Neuronal stem cell (in vitro differentiated cells): ENCODE measurements around the gene PEF1.

Experiments used
- DNase-seq: peaks from one replicate; pipeline ENCODE4 v3.0.0-alpha.2; 2013; ENCODE audit warnings: low spot score
- H2AFZ ChIP-seq: one replicate; pipeline ENCODE4 v1.6.1; 2013; ENCODE audit warnings: mild to moderate bottlenecking, low read length, inconsistent platforms
- H2AK5ac ChIP-seq: 2 replicates; pipeline ENCODE4 v1.6.1; 2013; ENCODE audit warnings: low read depth, mild to moderate bottlenecking, inconsistent platforms, low read length, moderate library complexity, mixed read lengths
- H2BK120ac ChIP-seq: 2 replicates; pipeline ENCODE4 v1.6.1; 2013; ENCODE audit warnings: low read depth, mild to moderate bottlenecking, inconsistent platforms, low read length, moderate library complexity, mixed read lengths
- H2BK12ac ChIP-seq: one replicate; pipeline ENCODE4 v1.6.1; 2013; ENCODE audit warnings: low read length, inconsistent platforms
- H2BK15ac ChIP-seq: 2 replicates; pipeline ENCODE4 v1.6.1; 2013; ENCODE audit warnings: mild to moderate bottlenecking, low read length, inconsistent platforms, mixed read lengths
- H2BK5ac ChIP-seq: one replicate; pipeline ENCODE4 v1.6.1; 2013; ENCODE audit warnings: inconsistent platforms, mild to moderate bottlenecking, low read length, moderate library complexity
- H3K14ac ChIP-seq: one replicate; pipeline ENCODE4 v1.6.1; 2013; ENCODE audit warnings: low read length, inconsistent platforms
- H3K18ac ChIP-seq: 2 replicates; pipeline ENCODE4 v1.6.1; 2013; ENCODE audit warnings: low read length, inconsistent platforms
- H3K23ac ChIP-seq: 2 replicates; pipeline ENCODE4 v1.6.1; 2013; ENCODE audit warnings: low read depth, mild to moderate bottlenecking, mixed read lengths, low read length, inconsistent platforms; ENCODE audit not compliant: poor library complexity
- H3K27ac ChIP-seq: replicated peaks from 3 replicates; pipeline ENCODE4 v1.5.1; 2013; ENCODE audit warnings: low read length, inconsistent platforms
- H3K27me3 ChIP-seq, 3 experiments: 2 replicates each; pipeline ENCODE4 v1.6.1; 2013; ENCODE audit warnings: low read length in 3 of 3, mild to moderate bottlenecking in 2 of 3, inconsistent platforms in 1 of 3, low read depth in 1 of 3, mixed read lengths in 1 of 3, moderate library complexity in 1 of 3; ENCODE audit not compliant: control insufficient read depth in 3 of 3, insufficient read depth in 3 of 3
- H3K36me3 ChIP-seq, 2 donors: replicated peaks in 1 of 2; 2 replicates each; pipeline ENCODE4 v1.6.1; 2013; ENCODE audit warnings: low read length in 2 of 2; ENCODE audit not compliant: control insufficient read depth in 2 of 2, insufficient read depth in 2 of 2
- H3K4ac ChIP-seq: 2 replicates; pipeline ENCODE4 v1.6.1; 2013; ENCODE audit warnings: inconsistent platforms, mild to moderate bottlenecking, low read length, moderate library complexity
- H3K4me1 ChIP-seq, 2 donors: 1 replicate in 1 of 2; 2 replicates in 1 of 2; pipeline ENCODE4 v1.6.1; 2013; ENCODE audit warnings: low read length in 2 of 2, low read depth in 1 of 2; ENCODE audit not compliant: control insufficient read depth in 2 of 2, insufficient read depth in 1 of 2
- H3K4me2 ChIP-seq: one replicate; pipeline ENCODE4 v1.6.1; 2013; ENCODE audit warnings: mild to moderate bottlenecking, low read length, inconsistent platforms; ENCODE audit not compliant: insufficient read depth, poor library complexity, severe bottlenecking
- H3K4me3 ChIP-seq, 2 donors: 2 replicates each; pipeline ENCODE4 v1.5.1; 2013; ENCODE audit warnings: low read length in 2 of 2, mild to moderate bottlenecking in 2 of 2, inconsistent platforms in 1 of 2, moderate library complexity in 1 of 2
- H3K79me1 ChIP-seq: one replicate; pipeline ENCODE4 v1.6.1; 2013; ENCODE audit warnings: low read depth, mild to moderate bottlenecking, inconsistent platforms, low read length, moderate library complexity
- H3K9ac ChIP-seq: one replicate; pipeline ENCODE4 v1.6.1; 2013; ENCODE audit warnings: mild to moderate bottlenecking, low read depth, low read length, inconsistent platforms; ENCODE audit not compliant: poor library complexity
- H3K9me3 ChIP-seq, 2 donors: replicated peaks in 1 of 2; 2 replicates each; pipeline versions ENCODE3 to v1.6.1; 2013; ENCODE audit warnings: low read length in 2 of 2, mild to moderate bottlenecking in 2 of 2, inconsistent platforms in 1 of 2, low read depth in 1 of 2, mixed read lengths in 1 of 2, moderate library complexity in 1 of 2; ENCODE audit not compliant: control insufficient read depth in 2 of 2, insufficient read depth in 1 of 2
- H4K8ac ChIP-seq: one replicate; pipeline ENCODE4 v1.6.1; 2013; ENCODE audit warnings: low read depth, mild to moderate bottlenecking, inconsistent platforms, low read length, moderate library complexity
- H4K91ac ChIP-seq: one replicate; pipeline ENCODE4 v1.6.1; 2013; ENCODE audit warnings: low read length, low read depth, mild to moderate bottlenecking, inconsistent platforms; ENCODE audit not compliant: poor library complexity
- WGBS, 2 donors: extraction: QIAGEN DNeasy Blood & Tissue Kit; methylation state at CpG; one replicate each; pipeline ENCODE4 v1.1.7; 2013; ENCODE audit warnings: missing lambda C conversion rate in 2 of 2, mixed read lengths in 1 of 2; ENCODE audit not compliant: insufficient read length in 2 of 2, insufficient replicate concordance in 1 of 2; ENCODE audit errors: extremely low coverage in 2 of 2; 5-methylcytosine and 5-hydroxymethylcytosine counted together

PEF1 gene

DNA sequence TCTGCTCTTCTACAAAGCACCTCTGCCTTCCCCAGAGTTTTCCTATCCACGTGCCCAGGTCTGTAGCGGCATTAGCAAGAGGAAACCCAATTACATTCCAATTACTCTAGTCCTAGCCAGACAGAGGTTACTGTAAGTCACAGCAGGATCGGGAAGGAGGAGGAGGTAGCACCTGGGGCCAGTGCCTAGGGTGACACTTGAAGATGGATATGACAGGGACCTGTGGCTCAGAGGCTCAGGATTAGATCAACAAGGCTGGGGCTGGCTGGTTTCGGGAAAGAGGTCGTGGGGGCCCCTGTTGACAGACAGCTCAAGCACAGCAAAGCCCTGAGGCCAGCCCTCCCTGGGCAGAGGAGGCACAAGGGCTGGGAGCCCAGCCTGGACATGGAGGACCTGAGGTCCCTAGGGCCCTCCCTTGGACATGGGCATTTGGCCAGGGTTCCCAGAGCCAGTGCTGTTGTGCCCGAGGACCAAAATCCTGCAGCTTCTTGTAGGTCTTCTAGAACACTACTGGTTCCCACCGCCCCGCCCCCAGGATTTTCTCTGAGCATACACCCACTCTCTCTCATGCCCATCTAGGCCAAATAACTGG is 30.2 kb downstream of the PEF1 start:
- Histone ChIP-seq H2BK12ac (no peak overlapping the region), H3K27ac (no peak overlapping the region), H3K4me3 (no peak overlapping the region), H4K8ac (no peak overlapping the region), H2BK120ac (peak overlapping the region; percentile 8), H3K79me1 (no peaks in the 10 kb centered on the region), H3K18ac (no peak overlapping the region), H3K4ac (no peak overlapping the region), H3K27me3 (peaks cover 0 to 69% (median 18%) of the 10 kb centered on the region in 3 experiments), H2BK5ac (no peak overlapping the region), H3K4me1 (peaks cover 4 to 12% of the 10 kb centered on the region in 2 donors), H2BK15ac (no peak overlapping the region), H3K23ac (no peak overlapping the region), H3K14ac (no peak overlapping the region), H4K91ac (no peak overlapping the region), H3K4me2 (no peak overlapping the region), H2AFZ (peak overlapping the region; percentile 41), H3K36me3 (no peaks in the 10 kb centered on the region), H3K9ac (no peak overlapping the region), H3K9me3 (no peaks in the 10 kb centered on the region), H2AK5ac (peak overlapping the region; percentile 16)
- no CpG with 5 or more reads among the region's 8 CpGs for WGBS, 2 donors
- no peak for DNase-seq

DNA sequence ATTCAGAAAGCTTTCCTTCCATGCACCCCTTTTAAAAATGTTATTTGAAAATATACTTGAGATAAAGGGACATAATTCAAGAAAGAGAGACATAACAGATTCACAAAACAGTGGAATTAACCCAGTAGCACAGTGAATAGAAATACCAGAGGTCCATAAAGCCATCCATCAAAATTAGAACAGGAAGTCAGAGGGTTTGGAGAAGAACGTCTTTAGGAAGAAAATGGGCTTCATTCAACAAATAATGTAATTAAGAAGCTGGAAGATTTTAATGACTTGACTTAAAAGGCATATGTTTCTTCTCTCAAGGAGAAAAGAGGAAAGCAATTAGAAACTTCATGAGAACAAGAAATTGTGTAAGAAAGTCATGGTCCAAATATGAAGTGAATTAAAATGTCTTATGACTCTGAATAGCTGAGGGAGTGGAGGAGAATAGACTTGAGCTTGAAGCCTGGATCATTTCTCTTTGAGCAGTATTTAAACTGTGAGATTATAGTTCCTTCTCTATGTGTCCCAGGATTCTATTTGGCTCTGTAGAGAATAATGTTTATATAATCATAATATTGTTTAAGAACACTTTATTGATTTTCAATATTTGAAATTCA is 35.1 kb downstream of the PEF1 start:
- Histone ChIP-seq H3K14ac (no peak overlapping the region), H3K4ac (no peak overlapping the region), H2AFZ (no peak overlapping the region), H3K18ac (no peak overlapping the region), H2AK5ac (no peak overlapping the region), H2BK5ac (no peak overlapping the region), H4K8ac (no peak overlapping the region), H3K79me1 (no peaks in the 10 kb centered on the region), H3K9ac (no peak overlapping the region), H3K4me3 (no peak overlapping the region), H2BK12ac (no peak overlapping the region), H2BK120ac (no peak overlapping the region), H3K36me3 (no peaks in the 10 kb centered on the region), H3K4me2 (no peak overlapping the region), H3K23ac (no peak overlapping the region), H3K4me1 (peaks cover 0 to 5% of the 10 kb centered on the region in 2 donors), H3K9me3 (no peaks in the 10 kb centered on the region), H3K27me3 (peaks cover 0 to 35% (median 0%) of the 10 kb centered on the region in 3 experiments), H3K27ac (no peak overlapping the region), H4K91ac (no peak overlapping the region), H2BK15ac (no peak overlapping the region)
- no peak for DNase-seq
- WGBS, 2 donors: no CpG with 5 or more reads among the region's 1 CpG

DNA sequence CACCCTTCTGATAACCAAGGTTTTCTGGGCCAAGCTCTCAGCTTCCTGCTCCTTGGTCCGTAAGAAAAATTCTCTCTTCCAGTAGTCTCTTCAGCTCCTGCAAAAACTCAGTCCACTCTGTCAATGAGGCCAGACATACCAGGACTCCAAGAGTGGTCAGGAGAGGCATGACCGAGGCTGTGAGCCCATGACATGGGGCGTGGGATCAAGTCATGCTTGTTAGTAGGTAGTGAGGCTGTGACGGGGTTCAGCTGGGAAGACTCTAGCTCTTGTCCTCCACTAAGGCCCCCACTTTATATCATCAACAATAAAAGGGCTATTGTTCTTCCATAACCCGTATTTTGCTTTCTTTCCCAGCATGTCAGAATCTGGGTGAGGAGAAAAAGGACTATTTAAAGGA is 37.3 kb downstream of the PEF1 start:
- no peak overlapping the region for H4K91ac ChIP-seq
- no peak overlapping the region for H3K4me2 ChIP-seq
- WGBS, 2 donors: no CpG with 5 or more reads among the region's 5 CpGs
- H3K79me1 ChIP-seq: no peaks in the 10 kb centered on the region
- H2BK15ac ChIP-seq: no peak overlapping the region
- no peak overlapping the region for H2AK5ac ChIP-seq
- no peak overlapping the region for H2BK120ac ChIP-seq
- H3K18ac ChIP-seq: no peak overlapping the region
- no peak overlapping the region for H3K23ac ChIP-seq
- peaks cover 0 to 15% (median 0%) of the 10 kb centered on the region in 3 experiments for H3K27me3 ChIP-seq
- H2BK12ac ChIP-seq: no peak overlapping the region
- no peak overlapping the region for H4K8ac ChIP-seq
- H2BK5ac ChIP-seq: no peak overlapping the region
- no peak overlapping the region for H3K9ac ChIP-seq
- no peak overlapping the region for H2AFZ ChIP-seq
- no peak overlapping the region for H3K4ac ChIP-seq
- no peak overlapping the region for H3K27ac ChIP-seq
- H3K36me3 ChIP-seq: no peaks in the 10 kb centered on the region
- H3K9me3 ChIP-seq: no peaks in the 10 kb centered on the region
- H3K4me1 ChIP-seq: no peaks in the 10 kb centered on the region
- H3K4me3 ChIP-seq: no peak overlapping the region
- H3K14ac ChIP-seq: no peak overlapping the region
- no peak for DNase-seq

GRCh38 chr1:31605908-31606427 is 38.7 kb downstream of the PEF1 start:
- no peak overlapping the region for H3K14ac ChIP-seq
- no peak overlapping the region for H3K18ac ChIP-seq
- no peak overlapping the region for H3K4me3 ChIP-seq
- no peak overlapping the region for H3K23ac ChIP-seq
- no peaks in the 10 kb centered on the region for H3K4me1 ChIP-seq
- no peak overlapping the region for H4K8ac ChIP-seq
- peaks cover 0 to 10% (median 0%) of the 10 kb centered on the region in 3 experiments for H3K27me3 ChIP-seq
- H2BK120ac ChIP-seq: no peak overlapping the region
- WGBS, 2 donors: no CpG with 5 or more reads among the region's 4 CpGs
- no peak for DNase-seq
- H2AFZ ChIP-seq: no peak overlapping the region
- H3K9ac ChIP-seq: no peak overlapping the region
- H3K9me3 ChIP-seq: no peaks in the 10 kb centered on the region
- no peak overlapping the region for H2BK12ac ChIP-seq
- H2BK5ac ChIP-seq: no peak overlapping the region
- H3K4ac ChIP-seq: no peak overlapping the region
- no peak overlapping the region for H3K4me2 ChIP-seq
- H3K79me1 ChIP-seq: no peaks in the 10 kb centered on the region
- H3K36me3 ChIP-seq: no peaks in the 10 kb centered on the region
- no peak overlapping the region for H4K91ac ChIP-seq
- H3K27ac ChIP-seq: no peak overlapping the region
- H2BK15ac ChIP-seq: no peak overlapping the region
- H2AK5ac ChIP-seq: no peak overlapping the region
